Measurements from ENCODE around the gene CCSAP. TPM values are rescaled to one million over a fixed set of nuclear protein-coding genes. Genes with fewer than 3 reads are reported as not detected.

Gene CCSAP
- total RNA-seq, 1 donor from 2014 or later = 9.1 TPM

- no peak for DNase-seq (ENCODE audit: low read depth, low spot score)
- Mint-ChIP-seq H3K36me3 (ENCODE audit: low read depth) (peaks cover 2% of the 10 kb centered on the region), H3K27me3 (ENCODE audit: low read depth) (no peaks in the 10 kb centered on the region), H3K4me1 (peaks cover 15% of the 10 kb centered on the region), H3K4me3 (no peak overlapping the region), H3K27ac (ENCODE audit: unreplicated experiment) (no peak overlapping the region), H3K9me3 (no peaks in the 10 kb centered on the region)
- TF ChIP-seq, protein P1, sequence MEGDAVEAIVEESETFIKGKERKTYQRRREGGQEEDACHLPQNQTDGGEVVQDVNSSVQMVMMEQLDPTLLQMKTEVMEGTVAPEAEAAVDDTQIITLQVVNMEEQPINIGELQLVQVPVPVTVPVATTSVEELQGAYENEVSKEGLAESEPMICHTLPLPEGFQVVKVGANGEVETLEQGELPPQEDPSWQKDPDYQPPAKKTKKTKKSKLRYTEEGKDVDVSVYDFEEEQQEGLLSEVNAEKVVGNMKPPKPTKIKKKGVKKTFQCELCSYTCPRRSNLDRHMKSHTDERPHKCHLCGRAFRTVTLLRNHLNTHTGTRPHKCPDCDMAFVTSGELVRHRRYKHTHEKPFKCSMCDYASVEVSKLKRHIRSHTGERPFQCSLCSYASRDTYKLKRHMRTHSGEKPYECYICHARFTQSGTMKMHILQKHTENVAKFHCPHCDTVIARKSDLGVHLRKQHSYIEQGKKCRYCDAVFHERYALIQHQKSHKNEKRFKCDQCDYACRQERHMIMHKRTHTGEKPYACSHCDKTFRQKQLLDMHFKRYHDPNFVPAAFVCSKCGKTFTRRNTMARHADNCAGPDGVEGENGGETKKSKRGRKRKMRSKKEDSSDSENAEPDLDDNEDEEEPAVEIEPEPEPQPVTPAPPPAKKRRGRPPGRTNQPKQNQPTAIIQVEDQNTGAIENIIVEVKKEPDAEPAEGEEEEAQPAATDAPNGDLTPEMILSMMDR (conservative IDR thresholded peaks at IDR 0.05) = no peak
Measured at GRCh38 chr1:229282295-229282823, 60.5 kb downstream of the CCSAP start.

- no peak overlapping the region for H3K4me3 Mint-ChIP-seq
- TF ChIP-seq, protein P1 (conservative IDR thresholded peaks at IDR 0.05) = peak; percentile 25
- H3K9me3 Mint-ChIP-seq = no peaks in the 10 kb centered on the region
- no peaks in the 10 kb centered on the region for H3K27me3 Mint-ChIP-seq (ENCODE audit: low read depth)
- no peak for DNase-seq (ENCODE audit: low read depth, low spot score)
- H3K4me1 Mint-ChIP-seq = peaks cover 15% of the 10 kb centered on the region
- H3K27ac Mint-ChIP-seq (ENCODE audit: unreplicated experiment) = no peak overlapping the region
- peaks cover 2% of the 10 kb centered on the region for H3K36me3 Mint-ChIP-seq (ENCODE audit: low read depth)
Measured at GRCh38 chr1:229281339-229281926, 61.4 kb downstream of the CCSAP start.

GRCh38 chr1:229280921-229281320 is 61.9 kb downstream of the CCSAP start:
- no peaks in the 10 kb centered on the region for H3K27me3 Mint-ChIP-seq (ENCODE audit: low read depth)
- peaks cover 15% of the 10 kb centered on the region for H3K4me1 Mint-ChIP-seq
- DNase-seq (ENCODE audit: low read depth, low spot score) = no peak
- no peak overlapping the region for H3K27ac Mint-ChIP-seq (ENCODE audit: unreplicated experiment)
- no peak overlapping the region for H3K4me3 Mint-ChIP-seq
- peaks cover 2% of the 10 kb centered on the region for H3K36me3 Mint-ChIP-seq (ENCODE audit: low read depth)
- TF ChIP-seq, protein P1 (conservative IDR thresholded peaks at IDR 0.05) = no peak
- H3K9me3 Mint-ChIP-seq = no peaks in the 10 kb centered on the region

DNA sequence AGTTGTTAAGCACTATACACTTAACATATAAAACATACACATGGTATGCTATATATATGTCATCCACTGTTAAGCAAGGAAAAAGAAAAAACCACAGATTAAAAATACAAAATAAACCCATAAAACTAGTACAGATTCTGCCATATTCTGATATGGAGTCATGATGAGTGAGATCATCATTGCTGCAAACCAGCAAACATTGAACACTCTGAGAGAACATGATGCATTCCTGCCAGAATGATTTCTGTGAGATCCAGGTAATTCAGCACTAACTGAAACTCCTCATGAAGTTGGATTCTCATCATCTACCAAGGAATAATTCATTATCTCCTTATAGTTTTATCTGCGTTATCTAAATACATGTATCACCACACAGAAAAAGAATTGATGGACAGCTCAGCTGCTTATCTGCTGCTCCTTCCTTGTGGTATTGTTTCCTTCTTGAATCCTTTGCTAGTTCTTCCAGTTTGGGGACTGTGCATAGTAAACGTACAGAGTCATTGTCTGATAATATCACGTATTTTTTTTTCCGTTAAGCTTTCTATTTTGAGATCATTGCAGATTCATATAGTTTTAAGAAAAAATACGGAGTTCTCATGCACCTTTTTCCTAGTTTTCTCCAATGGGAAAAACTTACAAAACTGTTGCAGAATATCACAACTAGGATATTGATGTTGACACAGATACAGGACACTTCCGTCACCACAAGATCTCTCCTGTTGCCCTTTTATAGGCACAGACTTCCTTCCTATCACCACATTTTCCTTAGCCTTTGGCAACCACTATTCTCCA is 62.6 kb downstream of the CCSAP start:
- Mint-ChIP-seq H3K27ac (ENCODE audit: unreplicated experiment) (no peak overlapping the region), H3K4me1 (peaks cover 14% of the 10 kb centered on the region), H3K27me3 (ENCODE audit: low read depth) (no peaks in the 10 kb centered on the region), H3K9me3 (no peaks in the 10 kb centered on the region), H3K36me3 (ENCODE audit: low read depth) (peaks cover 2% of the 10 kb centered on the region), H3K4me3 (no peak overlapping the region)
- DNase-seq (ENCODE audit: low read depth, low spot score) = no peak
- TF ChIP-seq, protein P1 (conservative IDR thresholded peaks at IDR 0.05) = no peak

GRCh38 chr1:229279242-229279641 is 63.6 kb downstream of the CCSAP start:
- TF ChIP-seq, protein P1 (conservative IDR thresholded peaks at IDR 0.05) = no peak
- Mint-ChIP-seq H3K4me1 (peaks cover 21% of the 10 kb centered on the region), H3K4me3 (no peak overlapping the region), H3K27me3 (ENCODE audit: low read depth) (no peaks in the 10 kb centered on the region), H3K9me3 (no peaks in the 10 kb centered on the region), H3K36me3 (ENCODE audit: low read depth) (peaks cover 2% of the 10 kb centered on the region), H3K27ac (ENCODE audit: unreplicated experiment) (no peak overlapping the region)
- DNase-seq (ENCODE audit: low read depth, low spot score) = no peak
